Glomerular visceral epithelial cell (primary cell): ENCODE measurements around the gene GNPTG.
"Not testable (repeated sequence)": the region's sequence is repeated elsewhere in the genome, so short reads cannot be mapped to it uniquely, and the experiment has no call there.

ENCODE experiments used
- DNase-seq: peaks from one replicate; pipeline ENCODE4 v3.0.0-alpha.2; 2016; ENCODE audit errors: extremely low spot score

GNPTG gene

DNA sequence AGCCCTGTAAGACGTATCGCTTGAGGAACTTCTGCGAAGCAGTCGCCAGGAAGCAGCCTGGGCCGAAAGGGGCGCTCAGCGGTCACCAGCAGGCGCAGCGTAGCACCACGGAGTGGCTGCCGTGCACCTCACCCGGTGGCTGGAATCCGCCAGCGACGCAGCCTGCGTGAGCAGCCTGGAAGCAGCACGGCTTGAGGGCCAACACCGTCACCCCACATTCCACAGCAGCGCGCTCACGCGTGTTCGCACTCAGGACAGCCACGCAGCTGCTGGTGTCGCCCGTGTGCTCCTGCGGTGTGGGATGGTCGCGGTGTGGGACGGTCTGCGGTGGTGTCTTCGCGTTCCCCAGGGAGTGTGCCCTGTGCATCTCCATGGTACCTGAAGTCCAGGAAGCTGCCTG lies 32.7 kb upstream of the GNPTG start:
- DNase-seq = no peak

DNA sequence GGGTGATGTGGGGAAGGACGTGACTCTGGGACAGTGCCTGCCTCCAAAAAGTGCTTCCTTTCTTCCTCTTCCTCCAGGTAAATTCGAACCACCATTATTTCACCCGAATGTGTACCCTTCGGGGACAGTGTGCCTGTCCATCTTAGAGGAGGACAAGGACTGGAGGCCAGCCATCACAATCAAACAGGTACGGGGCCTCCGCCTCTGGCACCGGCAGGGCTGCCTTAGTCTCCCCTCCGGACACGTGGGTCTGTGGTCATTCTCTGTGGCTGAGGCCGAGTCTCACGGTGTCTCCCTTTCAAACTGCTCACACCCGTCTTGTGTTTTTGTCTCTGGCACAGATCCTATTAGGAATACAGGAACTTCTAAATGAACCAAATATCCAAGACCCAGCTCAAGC lies 31.6 kb upstream of the GNPTG start:
- DNase-seq = no peak

DNA sequence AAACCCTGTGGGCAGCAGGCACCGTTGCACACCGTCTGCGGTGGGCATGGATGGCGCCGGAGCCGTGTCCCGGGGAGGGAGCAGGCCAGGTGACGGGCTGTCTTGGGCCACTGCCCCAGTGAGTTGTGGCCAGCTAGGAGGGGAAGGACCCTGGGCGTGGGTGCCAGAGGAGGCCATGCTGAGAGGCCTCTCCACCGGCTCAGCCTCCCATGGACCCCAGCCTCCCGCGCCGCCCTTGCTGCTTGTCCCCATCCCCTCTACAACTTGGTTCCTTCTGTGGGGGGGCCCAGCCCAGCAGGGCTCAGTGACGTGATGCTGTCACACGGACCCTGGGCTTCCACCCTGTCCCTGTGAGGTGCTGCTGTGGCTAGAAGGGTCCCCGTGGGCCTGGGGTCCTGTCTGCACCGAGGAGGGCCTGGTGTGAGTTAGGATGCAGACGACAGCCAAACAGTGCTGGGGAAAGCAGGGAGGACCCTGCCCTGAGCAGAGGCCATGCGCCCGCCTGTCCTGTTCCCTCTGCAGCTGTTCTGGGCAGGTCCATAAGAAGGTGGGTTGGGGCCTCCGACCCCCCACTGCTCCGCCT lies 31.0 kb upstream of the GNPTG start:
- no peak for DNase-seq

DNA sequence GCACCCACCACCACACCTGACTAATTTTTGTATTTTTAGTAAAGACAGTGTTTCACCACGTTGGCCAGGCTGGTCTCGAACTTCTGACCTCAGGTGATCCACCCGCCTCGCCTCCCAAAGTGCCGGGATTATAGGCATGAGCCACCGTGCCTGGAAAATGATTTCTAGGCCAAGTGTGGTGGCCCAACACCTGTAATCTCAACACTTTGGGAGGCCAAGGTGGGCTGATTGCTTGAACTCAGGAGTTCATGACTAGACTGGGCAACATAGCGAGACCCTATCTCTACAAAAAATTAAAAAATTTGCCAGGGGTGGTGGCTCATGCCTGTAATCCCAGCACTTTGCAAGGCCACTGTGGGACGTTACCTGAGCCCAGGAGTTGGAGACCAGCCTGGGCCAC lies 29.3 kb upstream of the GNPTG start:
- DNase-seq = no peak

DNA sequence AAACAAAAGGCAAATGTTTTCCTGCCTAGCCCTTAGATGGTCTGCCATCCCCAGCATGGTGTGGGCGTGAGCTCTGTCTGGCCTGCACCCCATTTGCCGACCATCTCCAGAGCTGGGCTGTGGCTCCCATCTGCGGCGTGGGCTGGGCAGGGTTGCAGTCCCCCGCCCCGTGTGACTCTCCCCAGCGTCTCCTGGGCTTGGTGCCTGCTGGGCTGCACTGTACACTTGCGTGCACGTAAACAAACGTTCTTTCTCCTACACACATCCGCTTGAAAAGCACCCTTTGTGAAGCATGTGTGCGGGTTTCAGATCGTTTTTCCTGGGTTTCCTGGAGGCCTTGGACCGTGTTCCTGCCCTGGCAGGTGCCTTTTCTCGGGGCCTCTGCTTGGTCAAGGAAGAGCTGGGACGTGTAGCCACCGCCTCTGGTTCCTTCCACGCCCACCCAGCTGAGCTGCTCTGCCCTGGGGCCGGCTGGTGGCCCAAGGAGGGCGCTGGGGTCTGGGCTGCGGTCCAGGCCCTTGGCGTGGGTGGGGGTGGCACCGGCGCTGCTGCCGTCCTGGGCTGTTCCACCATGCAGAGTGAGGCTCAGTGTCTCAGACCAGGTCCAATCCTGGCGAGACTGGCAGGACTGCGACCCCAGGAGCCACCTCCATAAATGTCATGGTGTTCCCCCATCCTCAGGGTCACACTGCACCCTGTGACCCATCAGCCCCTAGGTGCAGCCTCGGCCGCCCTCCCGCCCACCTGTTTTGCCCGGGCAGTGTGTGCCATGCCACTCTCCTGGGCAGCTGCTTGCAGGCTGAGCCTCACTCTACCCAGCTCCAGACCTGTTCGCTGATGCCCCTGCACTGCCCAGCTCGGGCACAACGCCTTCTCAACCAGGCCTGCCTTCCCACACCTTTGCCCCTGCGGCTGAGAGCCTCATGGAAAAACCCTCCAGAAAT lies 28.2 kb upstream of the GNPTG start:
- DNase-seq = no peak

DNA sequence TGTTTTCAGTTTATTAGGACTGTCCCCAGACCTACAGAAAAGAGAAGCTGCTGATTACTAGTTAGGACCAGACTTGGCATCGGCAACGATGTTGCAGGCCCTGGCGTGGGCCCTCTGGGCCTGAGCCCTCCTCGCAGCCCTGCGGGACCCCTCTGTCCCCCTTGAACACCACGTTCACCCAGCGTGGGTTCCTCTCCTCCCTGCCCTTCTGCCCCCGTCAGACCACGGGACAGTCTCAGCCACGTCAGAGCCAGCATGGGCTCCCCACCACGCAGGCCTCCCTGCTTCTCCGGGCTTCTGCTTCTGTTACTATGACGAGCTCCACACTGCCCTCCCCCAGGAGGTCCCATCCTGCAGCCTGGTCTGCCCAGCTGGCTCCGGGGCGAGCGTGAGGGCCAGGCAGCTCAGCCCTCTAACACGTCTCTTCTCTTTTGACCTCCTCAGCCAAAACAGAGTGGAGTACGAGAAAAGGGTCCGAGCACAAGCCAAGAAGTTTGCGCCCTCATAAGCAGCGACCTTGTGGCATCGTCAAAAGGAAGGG lies 27.4 kb upstream of the GNPTG start:
- no peak for DNase-seq

DNA sequence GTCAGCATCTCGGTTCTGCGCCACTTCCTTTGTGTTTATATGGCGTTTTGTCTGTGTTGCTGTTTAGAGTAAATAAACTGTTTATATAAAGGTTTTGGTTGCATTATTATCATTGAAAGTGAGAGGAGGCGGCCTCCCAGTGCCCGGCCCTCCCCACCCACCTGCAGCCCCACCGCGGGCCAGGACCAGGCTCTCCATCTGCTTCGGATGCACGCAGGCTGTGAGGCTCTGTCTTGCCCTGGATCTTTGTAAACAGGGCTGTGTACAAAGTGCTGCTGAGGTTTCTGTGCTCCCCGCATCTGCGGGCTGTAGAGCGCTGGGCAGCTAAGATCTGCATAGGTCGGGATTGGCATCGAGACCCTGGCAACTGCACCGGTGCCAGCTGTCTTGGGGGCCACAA lies 26.5 kb upstream of the GNPTG start:
- no peak for DNase-seq

DNA sequence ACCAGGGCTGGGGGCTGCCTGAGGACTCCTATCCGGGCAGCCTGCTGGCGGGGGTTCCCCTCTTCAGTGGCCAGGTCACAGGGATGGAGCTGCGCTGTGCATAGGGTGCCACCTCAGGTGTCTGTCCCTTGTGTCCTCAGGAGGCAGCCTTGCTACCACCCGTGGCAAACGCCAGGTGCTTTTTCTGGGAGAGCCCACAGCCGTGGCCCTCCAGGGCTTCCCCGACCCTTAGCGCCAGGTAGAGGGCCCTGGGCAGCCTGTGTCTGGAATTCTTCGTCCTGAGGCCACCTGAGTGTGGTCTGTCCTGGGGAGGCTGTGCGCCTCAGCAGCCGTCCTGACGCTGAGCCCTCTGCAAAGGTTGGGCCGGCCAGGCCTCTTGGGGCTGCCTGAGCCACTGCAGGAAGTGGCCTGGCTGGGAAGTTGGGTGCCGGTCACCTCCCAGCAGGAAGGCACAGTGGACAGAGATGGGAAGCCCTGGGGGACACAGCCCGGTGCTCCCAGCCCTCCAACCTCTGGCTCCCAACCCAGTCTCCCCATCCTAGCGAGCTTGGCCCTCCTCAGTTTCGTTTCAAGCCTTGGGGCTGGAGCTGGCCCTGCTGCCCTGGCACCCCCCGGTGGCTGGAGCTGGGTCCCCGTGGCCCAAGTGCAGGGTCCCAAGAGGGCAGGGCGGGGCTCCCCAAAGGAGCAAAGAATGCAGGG lies 25.9 kb upstream of the GNPTG start:
- no peak for DNase-seq

DNA sequence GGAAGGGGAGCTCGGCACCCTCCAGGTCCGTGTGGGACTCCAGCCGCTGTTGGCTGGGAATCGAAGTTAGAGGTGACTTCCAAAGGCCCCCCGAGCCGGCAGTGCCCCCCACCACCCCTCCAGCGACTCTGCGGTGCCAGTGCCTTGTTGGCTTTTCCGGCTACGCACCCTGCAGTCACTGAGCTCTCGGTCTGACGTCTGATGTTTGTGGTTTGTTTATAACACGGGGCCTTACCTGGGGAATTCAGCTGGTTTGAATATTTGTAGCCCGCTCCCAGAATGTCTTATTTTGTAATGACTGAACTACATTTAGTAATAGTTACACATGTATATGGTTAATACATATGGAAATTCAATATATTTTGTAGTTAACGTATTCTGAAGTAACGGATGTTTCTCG lies 25.3 kb upstream of the GNPTG start:
- DNase-seq = no peak

DNA sequence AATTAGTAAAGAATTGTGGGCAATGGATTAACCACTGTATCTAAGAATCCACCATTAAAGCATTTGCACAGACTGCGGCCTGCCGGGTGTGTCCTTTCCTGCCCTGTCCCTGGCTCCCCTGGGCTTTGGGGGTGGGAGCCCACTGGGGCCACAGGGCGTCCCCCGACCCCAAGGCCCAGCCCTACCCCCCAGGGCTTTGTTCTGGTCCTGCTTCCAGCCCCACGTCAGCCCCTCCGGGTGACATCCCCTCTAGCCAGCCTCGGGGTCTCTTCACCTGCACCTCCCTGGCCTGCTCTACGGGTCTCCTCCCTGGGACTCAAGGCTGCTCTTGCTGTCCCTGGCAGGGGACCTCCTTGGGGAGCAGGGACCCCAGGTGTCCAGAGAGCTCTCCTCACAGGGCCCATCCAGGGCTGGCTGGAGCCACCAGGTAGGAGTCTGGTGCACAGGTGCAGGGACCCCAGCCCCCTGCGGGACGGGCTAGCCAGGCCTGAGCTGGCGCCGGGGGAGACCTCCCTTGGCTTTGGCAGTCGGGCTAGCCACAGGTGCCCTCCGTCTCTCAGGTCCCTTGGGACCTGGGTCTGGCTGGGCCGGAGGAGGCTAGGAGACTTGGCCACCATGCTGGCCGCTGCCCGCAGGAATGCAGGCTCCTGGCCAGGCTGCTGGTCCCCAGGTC lies 24.6 kb upstream of the GNPTG start:
- DNase-seq = no peak

DNA sequence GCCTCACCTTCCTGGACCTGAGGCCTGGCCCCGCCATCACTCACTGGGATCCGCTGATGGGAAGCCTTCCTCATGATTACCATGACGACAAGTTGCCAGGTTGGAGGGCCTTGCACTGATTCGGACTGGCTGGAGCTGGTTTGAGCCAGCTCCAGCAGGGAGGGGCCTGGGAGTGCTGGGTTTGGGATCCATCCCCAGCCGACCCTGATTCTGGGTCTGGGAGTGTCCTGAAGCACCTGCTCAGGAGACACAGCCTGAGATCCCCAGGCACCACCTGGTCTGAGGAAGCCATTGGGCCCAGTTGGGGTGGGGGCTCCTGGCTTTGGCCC lies 24.1 kb upstream of the GNPTG start:
- DNase-seq = no peak

DNA sequence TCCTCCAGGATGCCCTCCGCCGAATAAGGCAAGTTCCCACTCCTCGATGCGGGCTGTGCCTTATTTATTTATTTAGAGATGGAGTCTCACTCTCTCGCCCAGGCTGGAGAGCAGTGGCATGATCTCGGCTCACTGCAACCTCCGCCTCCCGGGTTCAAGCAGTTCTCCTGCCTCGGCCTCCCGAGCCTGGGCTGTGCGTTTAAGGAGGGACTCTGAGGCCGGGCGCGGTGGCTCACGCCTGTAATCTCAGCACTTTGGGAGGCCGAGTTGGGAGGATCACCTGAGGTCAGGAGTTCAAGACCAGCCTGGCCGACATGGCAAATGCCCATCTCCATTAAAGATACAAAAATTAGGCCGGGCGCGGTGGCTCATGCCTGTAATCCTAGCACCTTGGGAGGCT lies 23.6 kb upstream of the GNPTG start:
- not testable (repeated sequence) for DNase-seq

DNA sequence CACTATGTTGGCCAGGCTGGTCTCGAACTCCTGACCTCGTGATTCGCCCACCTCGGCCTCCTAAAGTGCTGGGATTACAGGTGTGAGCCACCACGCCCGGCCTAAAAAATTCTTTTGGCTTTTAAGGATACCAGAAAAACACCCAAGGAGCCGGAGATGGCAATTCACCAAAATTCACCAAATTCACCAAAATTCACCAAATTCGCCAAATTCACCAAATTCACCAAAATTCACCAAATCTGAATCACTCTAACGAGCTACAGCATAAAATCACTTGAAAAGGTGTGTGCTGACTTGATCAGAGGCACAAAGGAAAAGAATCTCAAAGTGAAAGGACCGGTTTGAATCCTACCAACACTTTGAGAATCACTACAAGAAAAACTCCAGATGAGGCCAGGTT lies 22.8 kb upstream of the GNPTG start:
- DNase-seq = not testable (repeated sequence)

DNA sequence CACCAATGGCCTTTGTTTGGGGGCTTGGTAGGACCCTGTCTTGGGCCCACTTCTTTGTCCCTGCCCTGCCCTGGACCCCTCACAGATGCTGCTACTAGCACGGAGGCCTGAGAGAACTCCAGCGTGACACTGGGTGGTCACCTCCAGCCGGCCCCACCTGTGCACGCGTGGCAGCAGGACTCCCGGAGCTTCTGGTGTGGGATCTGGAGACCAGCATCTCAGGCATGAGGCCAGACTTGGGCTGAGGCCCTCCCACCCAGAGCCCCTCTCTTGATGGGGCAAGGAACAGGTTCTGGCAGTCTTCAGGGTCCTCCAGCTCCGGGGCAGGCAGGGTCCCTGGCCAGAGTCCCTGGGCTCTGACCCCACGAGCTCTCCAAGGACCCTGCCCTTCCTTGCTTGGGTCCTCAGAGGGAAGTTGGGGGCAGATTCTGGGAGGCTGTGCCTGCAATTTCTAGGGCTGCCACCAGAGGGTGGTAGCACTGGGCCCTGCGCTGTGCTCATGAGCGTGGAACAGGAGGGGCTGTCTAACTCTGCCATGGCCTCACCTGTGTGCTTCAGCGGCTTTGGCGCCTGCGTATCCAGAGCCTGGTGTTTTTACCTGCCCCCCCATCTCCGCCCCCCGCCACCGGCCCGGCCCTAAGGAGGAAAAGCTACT lies 21.3 kb upstream of the GNPTG start:
- no peak for DNase-seq

DNA sequence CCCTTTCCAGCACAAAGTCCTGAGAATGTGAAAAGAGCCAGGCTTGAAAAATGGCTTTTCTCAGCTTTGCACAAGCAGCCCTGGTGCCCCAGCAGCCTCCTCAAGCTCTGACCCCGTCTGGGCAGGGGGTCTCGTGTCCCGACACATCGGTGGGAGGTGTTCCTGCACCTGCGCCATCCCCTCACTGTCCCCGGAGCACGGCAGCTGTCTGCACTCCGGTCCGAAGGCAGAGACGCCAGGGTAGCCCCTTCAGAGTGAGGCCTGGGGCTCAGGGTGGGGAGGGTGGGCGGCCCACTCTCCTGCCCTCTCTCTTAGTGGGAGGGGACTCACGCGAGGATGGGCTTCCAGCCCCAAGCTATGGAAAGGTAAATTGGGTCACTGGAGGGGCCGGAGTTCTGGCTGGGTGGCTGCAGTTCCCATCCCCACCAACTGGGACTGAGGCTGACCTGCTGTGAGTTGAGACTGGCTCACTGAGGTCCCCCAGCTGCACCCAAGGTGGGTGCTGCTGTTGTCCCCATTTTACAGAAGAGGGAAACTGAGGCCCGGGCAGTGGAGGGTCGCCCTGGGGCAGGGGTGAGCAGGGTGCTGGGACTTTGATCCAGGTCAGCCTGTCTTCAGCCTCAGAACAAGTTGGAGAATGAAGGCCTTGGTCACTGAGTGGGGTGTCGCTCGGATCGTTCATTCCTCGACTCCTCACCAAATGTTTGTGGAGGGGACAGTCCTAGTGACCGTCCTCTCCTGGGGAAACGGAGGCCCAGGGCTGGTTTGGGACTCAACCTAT lies 20.6 kb upstream of the GNPTG start:
- DNase-seq = no peak

DNA sequence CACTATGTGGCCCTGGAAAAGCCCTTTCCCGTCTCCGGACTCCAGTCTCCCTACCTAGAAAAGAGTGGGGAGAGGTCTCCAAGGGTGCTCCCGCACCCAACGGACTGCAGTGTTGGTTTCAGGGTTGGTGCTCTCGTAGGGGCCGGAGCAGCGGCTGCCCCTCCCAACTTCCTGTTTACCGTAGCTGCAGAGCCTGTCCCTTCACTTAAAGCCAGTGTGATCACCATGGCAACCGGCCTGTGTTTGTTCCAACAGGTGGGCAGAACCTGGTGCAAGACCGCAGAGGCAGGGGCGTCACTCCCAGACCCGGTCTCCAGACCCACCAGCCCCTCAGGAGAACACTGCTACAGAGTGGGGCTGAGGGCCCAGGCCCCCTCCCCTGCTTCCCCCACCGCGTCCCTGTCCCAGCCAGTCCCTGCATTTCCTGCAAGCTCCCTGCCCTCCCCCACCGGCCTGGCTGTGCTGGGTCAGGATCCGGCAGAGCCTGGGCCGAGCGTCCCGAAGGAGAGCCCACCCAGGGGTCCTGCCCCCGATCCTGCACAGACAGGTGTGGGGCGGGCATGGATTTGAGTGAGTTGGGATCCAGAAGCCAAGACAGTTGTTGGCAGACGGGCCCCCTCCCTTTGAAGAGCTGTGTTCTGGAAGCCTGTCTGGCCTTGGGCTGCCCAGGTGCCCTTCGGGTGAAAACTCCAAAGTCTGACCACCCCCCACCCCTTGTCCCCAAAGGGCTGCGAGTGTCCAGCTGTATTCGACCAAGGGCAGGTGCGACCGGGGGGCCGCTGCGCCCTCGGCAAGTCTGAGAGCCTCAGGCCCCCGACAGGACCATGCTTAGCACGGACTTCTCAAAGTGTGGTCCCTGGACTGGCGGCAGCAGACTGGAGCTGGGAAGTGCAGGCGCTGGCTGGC lies 19.8 kb upstream of the GNPTG start:
- DNase-seq = peak; percentile 70

DNA sequence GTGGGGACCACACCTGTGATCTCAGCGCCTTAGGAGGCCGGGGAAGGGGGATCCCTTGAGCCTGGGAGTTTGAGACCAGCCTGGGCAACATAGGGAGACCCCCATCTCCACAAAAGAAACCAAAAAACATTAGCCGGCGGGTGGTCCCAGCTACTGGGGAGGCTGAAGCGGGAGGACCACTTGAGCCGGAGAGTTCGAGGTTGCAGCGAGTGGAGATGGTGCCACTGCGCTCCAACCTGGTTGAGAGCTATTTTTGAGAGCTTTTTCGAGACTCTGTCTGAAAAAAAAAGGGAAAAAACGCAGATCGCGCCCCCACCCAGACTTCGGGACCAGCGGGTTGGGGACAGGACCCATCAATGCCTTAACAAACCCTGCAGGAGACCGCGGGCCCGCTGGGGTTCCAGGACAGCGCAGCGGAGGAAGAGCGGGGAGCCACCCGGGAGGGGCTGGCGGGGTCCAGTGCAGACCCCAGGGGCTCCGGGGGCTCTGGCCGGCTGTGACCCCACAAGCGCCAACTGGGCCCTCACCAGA lies 19.0 kb upstream of the GNPTG start:
- DNase-seq = no peak

DNA sequence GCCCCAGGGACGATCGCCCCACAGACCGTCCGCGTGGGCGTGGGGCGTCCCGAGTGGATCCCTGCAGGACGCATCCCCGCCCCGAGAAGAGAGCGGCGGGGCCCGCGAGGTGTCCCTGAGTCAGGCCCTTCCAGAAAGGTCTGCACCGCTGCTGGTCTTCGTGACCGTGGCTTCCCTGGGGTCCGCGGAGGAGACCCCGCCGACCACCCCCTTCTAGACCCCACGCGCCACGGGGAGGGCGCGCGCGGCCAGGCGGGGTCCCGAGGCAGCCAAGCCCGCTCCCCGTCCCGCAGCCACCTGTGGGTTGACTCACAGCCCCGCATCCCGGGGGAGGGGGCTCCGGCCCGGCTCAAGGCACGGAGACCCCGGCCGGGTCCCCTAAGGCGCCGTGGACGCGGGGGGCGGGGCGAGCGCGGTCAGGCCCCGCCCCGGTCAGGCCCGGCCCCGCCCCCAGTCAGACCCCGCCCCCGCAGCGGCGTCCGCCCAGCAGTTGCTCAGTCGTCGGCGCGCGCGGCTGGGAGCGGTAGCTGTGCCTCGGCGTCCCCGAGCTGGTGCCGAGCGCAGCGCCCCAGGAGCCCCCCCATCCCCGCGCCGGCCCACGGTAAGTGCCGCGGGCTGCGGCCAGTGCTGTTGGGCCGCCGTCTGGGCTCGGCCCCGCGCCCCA lies 18.4 kb upstream of the GNPTG start, which contains the start of gene BAIAP3:
Gene BAIAP3 (plus strand): TSS at position 497 of the 664 bp plus-strand sequence. CDS start 4,905 bp downstream, outside the sequence.
- DNase-seq = no peak
